Stomach (tissue), 4 donors: Measurements from ENCODE around the gene CTIF.

ENCODE experiments used
- POLR2A ChIP-seq, 4 donors: fragments of 450-650 bp; IDR thresholded peaks; one replicate each; pipeline ENCODE4 v1.6.1; 2016; ENCODE audit warnings: antibody characterized with exemption in 4 of 4, control low read depth in 2 of 4, mild to moderate bottlenecking in 1 of 4, moderate library complexity in 1 of 4
- TF ChIP-seq, protein P1 (sequence below), 7 experiments: fragments of 450-650 bp in 4 of 7; fragments of 200-600 bp in 3 of 7; sonication (generic) in 3 of 7; IDR thresholded peaks; one replicate each; pipeline ENCODE4 v1.5.1; 2016 to 2019; ENCODE audit warnings: antibody characterized with exemption in 7 of 7, control low read depth in 2 of 7, mild to moderate bottlenecking in 1 of 7

DNA sequence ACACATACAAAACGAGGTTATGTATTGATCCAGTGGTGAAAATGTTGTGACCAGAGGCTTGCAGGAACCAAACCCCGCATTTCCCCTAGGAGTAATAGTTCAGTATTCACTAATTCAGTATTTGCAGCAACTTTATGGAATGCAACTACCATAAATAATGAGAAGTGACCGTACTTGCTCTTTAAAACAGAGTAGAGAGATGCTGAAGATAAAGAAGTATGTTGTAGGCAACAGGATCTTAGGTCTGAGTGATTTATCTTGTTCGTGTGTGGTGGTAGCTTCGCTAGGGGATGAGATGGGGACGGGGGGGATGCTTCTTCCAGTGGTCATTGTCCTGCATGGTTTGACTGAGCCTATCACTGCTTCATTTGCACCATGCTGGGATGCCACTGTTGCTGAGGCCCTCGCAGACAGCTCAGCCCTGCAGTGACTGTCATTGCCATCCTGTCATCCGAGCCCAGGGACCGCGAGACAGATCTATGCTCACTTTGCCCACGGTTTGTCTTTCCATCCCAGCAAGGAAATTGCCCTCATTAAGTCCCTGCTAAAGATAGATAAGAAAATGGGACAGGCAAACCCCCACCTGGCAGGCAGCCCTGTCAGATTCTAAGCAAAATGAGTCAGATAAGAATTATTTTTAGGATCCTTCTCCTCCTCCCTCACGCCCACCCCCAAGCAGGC, 181.3 kb downstream of the CTIF start:
- TF ChIP-seq, protein P1, sequence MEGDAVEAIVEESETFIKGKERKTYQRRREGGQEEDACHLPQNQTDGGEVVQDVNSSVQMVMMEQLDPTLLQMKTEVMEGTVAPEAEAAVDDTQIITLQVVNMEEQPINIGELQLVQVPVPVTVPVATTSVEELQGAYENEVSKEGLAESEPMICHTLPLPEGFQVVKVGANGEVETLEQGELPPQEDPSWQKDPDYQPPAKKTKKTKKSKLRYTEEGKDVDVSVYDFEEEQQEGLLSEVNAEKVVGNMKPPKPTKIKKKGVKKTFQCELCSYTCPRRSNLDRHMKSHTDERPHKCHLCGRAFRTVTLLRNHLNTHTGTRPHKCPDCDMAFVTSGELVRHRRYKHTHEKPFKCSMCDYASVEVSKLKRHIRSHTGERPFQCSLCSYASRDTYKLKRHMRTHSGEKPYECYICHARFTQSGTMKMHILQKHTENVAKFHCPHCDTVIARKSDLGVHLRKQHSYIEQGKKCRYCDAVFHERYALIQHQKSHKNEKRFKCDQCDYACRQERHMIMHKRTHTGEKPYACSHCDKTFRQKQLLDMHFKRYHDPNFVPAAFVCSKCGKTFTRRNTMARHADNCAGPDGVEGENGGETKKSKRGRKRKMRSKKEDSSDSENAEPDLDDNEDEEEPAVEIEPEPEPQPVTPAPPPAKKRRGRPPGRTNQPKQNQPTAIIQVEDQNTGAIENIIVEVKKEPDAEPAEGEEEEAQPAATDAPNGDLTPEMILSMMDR (IDR thresholded peaks at IDR 0.05) = no peak
- TF ChIP-seq POLR2A (IDR thresholded peaks at IDR 0.05) = no peak
